Right atrium auricular region (tissue), 2 donors: ENCODE measurements around the gene HSD17B14. TPM values are rescaled to one million over a fixed set of nuclear protein-coding genes. Genes with fewer than 3 reads are reported as not detected.
"Not testable (repeated sequence)": the region's sequence is repeated elsewhere in the genome, so short reads cannot be mapped to it uniquely, and the experiment has no call there.

ENCODE experiments used
- DNase-seq: peaks from one replicate; pipeline ENCODE4 v3.0.0-alpha.2; 2019; ENCODE audit warnings: low spot score
- H3K27ac ChIP-seq, 2 donors: fragments of 200-600 bp; sonication (generic); 1 replicate in 1 of 2; 2 replicates in 1 of 2; pipeline ENCODE4 v1.5.1; 2016 to 2019
- H3K27me3 ChIP-seq, 2 donors: fragments of 200-600 bp; sonication (generic); one replicate each; pipeline versions ENCODE4 v1.5.1 to v1.6.0; 2017 to 2019
- H3K36me3 ChIP-seq: fragments of 200-600 bp; sonication (generic); one replicate; pipeline ENCODE4 v1.5.1; 2016
- H3K4me1 ChIP-seq, 2 donors: fragments of 200-600 bp; sonication (generic); one replicate each; pipeline versions ENCODE4 v1.5.1 to v1.6.0; 2017 to 2019
- H3K4me3 ChIP-seq, 2 donors: fragments of 200-600 bp; sonication (generic); 1 replicate in 1 of 2; 2 replicates in 1 of 2; pipeline ENCODE4 v1.5.1; 2017 to 2019; ENCODE audit warnings: mild to moderate bottlenecking in 1 of 2, moderate library complexity in 1 of 2
- H3K9me3 ChIP-seq, 2 donors: fragments of 200-600 bp; sonication (generic); one replicate each; pipeline ENCODE4 v1.5.1; 2019
- CTCF ChIP-seq, 2 donors: fragments of 200-600 bp; sonication (generic); IDR thresholded peaks; one replicate each; pipeline ENCODE4 v1.5.1; 2019; ENCODE audit warnings: antibody characterized with exemption in 2 of 2
- total RNA-seq, 2 donors: library from RNA; depleted of rRNA; stranded (reverse); fragments of >200 nt; gene quantifications; one replicate each; pipeline ENCODE4 v1.1.0, GENCODE V29; 2016

HSD17B14 gene
- total RNA-seq, 2 donors from 2014 or later = 3.7 to 6.3 TPM

GRCh38 chr19:48873476-48874302, 37.4 kb upstream of the HSD17B14 start:
- peak overlapping the region; percentile 99 to 100 for H3K27ac ChIP-seq
- no peak for DNase-seq
- no peaks in the 10 kb centered on the region for H3K27me3 ChIP-seq
- peak overlapping the region; percentile 88 to 95 for H3K4me3 ChIP-seq
- no peaks in the 10 kb centered on the region for H3K9me3 ChIP-seq
- peaks cover 57% of the 10 kb centered on the region for H3K36me3 ChIP-seq
- H3K4me1 ChIP-seq = peaks cover 0 to 55% of the 10 kb centered on the region in 2 donors
- no peak for TF ChIP-seq CTCF (IDR thresholded peaks at IDR 0.05)

- Histone ChIP-seq H3K4me1 (peaks cover 0 to 55% of the 10 kb centered on the region in 2 donors), H3K27ac (peak overlapping the region; percentile 99 to 100), H3K9me3 (no peaks in the 10 kb centered on the region), H3K36me3 (peaks cover 49% of the 10 kb centered on the region), H3K4me3 (peak overlapping the region; percentile 88 to 95), H3K27me3 (no peaks in the 10 kb centered on the region)
- DNase-seq = peak; percentile 97
- TF ChIP-seq CTCF (IDR thresholded peaks at IDR 0.05) = no peak
Measured at GRCh38 chr19:48872884-48873475, 36.7 kb upstream of the HSD17B14 start.

- Histone ChIP-seq H3K4me3 (peak within 1 kb of the TSS; percentile 88 to 95), H3K27me3 (no peaks in the 10 kb centered on the region), H3K36me3 (peaks cover 43% of the 10 kb centered on the region), H3K4me1 (peaks cover 0 to 55% of the 10 kb centered on the region in 2 donors), H3K9me3 (no peaks in the 10 kb centered on the region), H3K27ac (peak within 1 kb of the TSS; percentile 99 to 100)
- no peak for TF ChIP-seq CTCF (IDR thresholded peaks at IDR 0.05)
- DNase-seq = peak; percentile 100
Measured at GRCh38 chr19:48872182-48872883, 36.0 kb upstream of the HSD17B14 start, which contains the start of gene PPP1R15A. PPP1R15A (plus strand) TSS chr19:48872421; CDS start chr19:48873234, 813 bp downstream.

GRCh38 chr19:48871471-48872181, 35.3 kb upstream of the HSD17B14 start:
- H3K27me3 ChIP-seq, H3K9me3 ChIP-seq, DNase-seq: not testable (repeated sequence)
- H3K4me3 ChIP-seq = peak overlapping the region; percentile 88 to 95
- peak overlapping the region; percentile 99 to 100 for H3K27ac ChIP-seq
- peaks cover 0 to 56% of the 10 kb centered on the region in 2 donors for H3K4me1 ChIP-seq
- peaks cover 36% of the 10 kb centered on the region for H3K36me3 ChIP-seq

GRCh38 chr19:48870048-48870447, 33.8 kb upstream of the HSD17B14 start:
- no peak for TF ChIP-seq CTCF (IDR thresholded peaks at IDR 0.05)
- Histone ChIP-seq H3K4me3 (no peak overlapping the region), H3K27me3 (no peaks in the 10 kb centered on the region), H3K36me3 (peaks cover 20% of the 10 kb centered on the region), H3K27ac (no peak overlapping the region), H3K4me1 (peaks cover 0 to 45% of the 10 kb centered on the region in 2 donors), H3K9me3 (no peaks in the 10 kb centered on the region)
- no peak for DNase-seq
